Endothelial cell of umbilical vein (primary cell): Measurements from ENCODE around the gene TEX9. TPM values are rescaled to one million over a fixed set of nuclear protein-coding genes. Genes with fewer than 3 reads are reported as not detected.

ENCODE experiments used
- BruUV-seq: library from RNA; stranded (reverse); fragments of 400-500 nt; replicated peaks from 2 replicates; lab custom pipeline; 2021; lab: Mats Ljungman, UMichigan
- CTCF ChIA-PET: fragments of 300-600, 350-600 bp; sonication (Branson Sonifier 250); formaldehyde crosslinking; loops from one replicate; lab custom pipeline; 2021; ENCODE audit warnings: antibody characterized with exemption, inconsistent platforms; lab: Charles Lee
- POLR2A ChIA-PET: fragments of 300-600, 350-600 bp; sonication (Branson Sonifier 250); formaldehyde crosslinking; loops from one replicate; lab custom pipeline; 2021; ENCODE audit warnings: antibody characterized with exemption, inconsistent platforms; lab: Charles Lee
- DNase-seq: peaks from one replicate; pipeline ENCODE4 v3.0.0-alpha.2; 2011; ENCODE audit warnings: low read depth, low spot score
- FAIRE-seq: peaks from 2 replicates; lab custom pipeline; 2011; peaks lifted over from hg19 to GRCh38; lab: Jason Lieb, UNC
- H2AFZ ChIP-seq: 2 replicates; pipeline ENCODE4 v1.6.0; 2012; ENCODE audit warnings: low read depth, low read length, control low read depth, inconsistent platforms
- H3K27ac ChIP-seq: 2 replicates; pipeline ENCODE4 v1.5.1; 2011; ENCODE audit warnings: low read depth, mild to moderate bottlenecking, control low read depth, low read length, moderate library complexity; ENCODE audit not compliant: insufficient read depth
- H3K27me3 ChIP-seq, 2 experiments: 2 replicates each; pipeline versions ENCODE4 v1.6.0 to v1.6.1; 2011; ENCODE audit warnings: low read length in 2 of 2, mixed read lengths in 1 of 2; ENCODE audit not compliant: control insufficient read depth in 2 of 2, insufficient read depth in 2 of 2
- H3K36me3 ChIP-seq, 2 experiments: 2 replicates in 1 of 2; 3 replicates in 1 of 2; pipeline ENCODE4 v1.5.1; 2011; ENCODE audit warnings: low read length in 2 of 2, mild to moderate bottlenecking in 1 of 2, moderate library complexity in 1 of 2; ENCODE audit not compliant: control insufficient read depth in 2 of 2, insufficient read depth in 2 of 2; ENCODE audit errors: extremely low read depth in 1 of 2
- H3K4me1 ChIP-seq: 3 replicates; pipeline ENCODE4 v1.5.1; 2011; ENCODE audit warnings: mild to moderate bottlenecking, low read length; ENCODE audit not compliant: control insufficient read depth, insufficient read depth; ENCODE audit errors: extremely low read depth
- H3K4me2 ChIP-seq: 2 replicates; pipeline ENCODE4 v1.6.1; 2011; ENCODE audit warnings: low read length, control low read depth, mixed read lengths; ENCODE audit not compliant: insufficient read depth
- H3K4me3 ChIP-seq, 3 experiments: fragments of 200-600 bp in 1 of 3; sonication (generic), shearing (Covaris generic) in 1 of 3; replicated peaks in 1 of 3; 2 replicates each; pipeline ENCODE4 v1.5.1; 2011 to 2016; ENCODE audit warnings: control low read depth in 3 of 3, low read length in 3 of 3, mild to moderate bottlenecking in 2 of 3, inconsistent platforms in 1 of 3, low read depth in 1 of 3, moderate library complexity in 1 of 3; ENCODE audit not compliant: insufficient read depth in 1 of 3
- H3K79me2 ChIP-seq: 2 replicates; pipeline ENCODE4 v1.6.0; 2012; ENCODE audit warnings: low read length, inconsistent platforms; ENCODE audit not compliant: control insufficient read depth, insufficient read depth
- H3K9ac ChIP-seq: replicated peaks from 2 replicates; pipeline ENCODE3; 2011; ENCODE audit warnings: low read length, control low read depth; ENCODE audit not compliant: insufficient read depth; ENCODE audit errors: extremely low read depth
- H3K9me1 ChIP-seq: replicated peaks from 3 replicates; pipeline ENCODE4 v1.6.0; 2011; ENCODE audit warnings: mild to moderate bottlenecking, low read length; ENCODE audit not compliant: control insufficient read depth, insufficient read depth; ENCODE audit errors: extremely low read depth
- H3K9me3 ChIP-seq: replicated peaks from 2 replicates; pipeline ENCODE4 v1.5.1; 2012; ENCODE audit warnings: low read length, inconsistent platforms; ENCODE audit not compliant: control insufficient read depth, insufficient read depth
- H4K20me1 ChIP-seq: replicated peaks from 2 replicates; pipeline ENCODE3; 2011; ENCODE audit warnings: mild to moderate bottlenecking, low read length; ENCODE audit not compliant: control insufficient read depth, insufficient read depth; ENCODE audit errors: extremely low read depth
- CTCF ChIP-seq, 2 donors: IDR thresholded peaks; 1 replicate in 1 of 2; 2 replicates in 1 of 2; pipeline ENCODE4 v1.5.1; 2011; ENCODE audit warnings: low read length in 2 of 2, mild to moderate bottlenecking in 2 of 2, moderate library complexity in 2 of 2, control low read depth in 1 of 2, inconsistent platforms in 1 of 2, low read depth in 1 of 2; ENCODE audit not compliant: insufficient read depth in 1 of 2; ENCODE audit errors: extremely low read depth in 1 of 2
- EZH2 ChIP-seq: IDR thresholded peaks from 2 replicates; pipeline ENCODE4 v1.6.1; 2012; ENCODE audit warnings: borderline replicate concordance, low read depth, mild to moderate bottlenecking, moderate library complexity, low read length, inconsistent platforms; ENCODE audit not compliant: severe bottlenecking
- FOS ChIP-seq: IDR thresholded peaks from 2 replicates; pipeline ENCODE4 v1.6.1; 2011; ENCODE audit warnings: mild to moderate bottlenecking, low read length, moderate library complexity, borderline replicate concordance; ENCODE audit not compliant: insufficient read depth
- GATA2 ChIP-seq: IDR thresholded peaks from 2 replicates; pipeline ENCODE4 v1.7.0; 2011; ENCODE audit warnings: low read depth, mild to moderate bottlenecking, moderate library complexity, mixed read lengths, low read length; ENCODE audit not compliant: insufficient read length, insufficient read depth
- JUN ChIP-seq: IDR thresholded peaks from 2 replicates; pipeline ENCODE4 v1.6.1; 2011; ENCODE audit warnings: borderline replicate concordance, low read depth; ENCODE audit not compliant: insufficient read length, insufficient read depth
- MAX ChIP-seq: IDR thresholded peaks from 2 replicates; pipeline ENCODE4 v1.6.1; 2011; ENCODE audit not compliant: insufficient read depth, insufficient read length
- MYC ChIP-seq: IDR thresholded peaks from one replicate; pipeline ENCODE4 v1.6.1; 2011; ENCODE audit warnings: mild to moderate bottlenecking, low read depth, low read length
- POLR2A ChIP-seq: IDR thresholded peaks from 2 replicates; pipeline ENCODE4 v1.6.1; 2012; ENCODE audit warnings: low read depth, mild to moderate bottlenecking, control low read depth, low read length
- POLR2AphosphoS5 ChIP-seq: IDR thresholded peaks from 2 replicates; pipeline ENCODE4 v1.6.1; 2012; ENCODE audit warnings: low read depth, mild to moderate bottlenecking, control low read depth, low read length, moderate library complexity; ENCODE audit not compliant: insufficient read depth
- dilution Hi-C: fragments of 300-500 bp; cut with MboI; formaldehyde crosslinking; loops from one replicate; pipeline ENCODE4 v1.15.0; 2019; ENCODE audit warnings: low sequenced_read_pairs; ENCODE audit not compliant: extremely low pct_ligation_motif_present
- intact Hi-C: fragments of 100-400 bp; cut with micrococcal nuclease; formaldehyde crosslinking; loops from one replicate; pipeline ENCODE4 v1.10.0; 2022
- polyA plus RNA-seq, 4 experiments: library from polyadenylated mRNA; depleted of rRNA in 3 of 4; stranded (reverse) in 3 of 4; unstranded in 1 of 4; fragments of >200 nt; gene quantifications; 2 replicates each; pipeline versions ENCODE4 v1.2.1 to v1.2.3, GENCODE V29; 2011 to 2012; ENCODE audit warnings: missing spikeins in 1 of 4
- total RNA-seq: library from RNA; stranded (reverse); gene quantifications from 2 replicates; pipeline ENCODE4 v1.2.3, GENCODE V29; 2021

Gene TEX9
- total and polyA plus RNA-seq, 2 donors (not counting 3 experiments of a cell fraction or from before 2014, with no cell fraction given): 0.33 to 1.7 TPM

GRCh38 chr15:56464893-56465520 lies 99.8 kb downstream of the TEX9 start, which contains the start of gene MNS1:
Gene MNS1, minus strand, starts transcription at chr15:56465137. Its CDS starts 165 bp downstream, at chr15:56464972.
- H3K9ac ChIP-seq: peak within 1 kb of the TSS; percentile 70
- CTCF ChIA-PET: interaction anchor here (0.6 to 1.1 kb wide), 4 partner anchors 10 to 649 kb away, joined by 3 to 7 read pairs (median 4); no protein-coding TSS in a partner anchor
- BruUV-seq: no TSS peak

GRCh38 chr15:56467616-56468015 lies 102.4 kb downstream of the TEX9 start:
- FAIRE-seq (no peak), DNase-seq (no peak)
- H3K9me3 ChIP-seq: no peaks in the 10 kb centered on the region
- ChIA-PET CTCF (no interaction called here), POLR2A (no interaction called here)
- no peaks in the 10 kb centered on the region for H3K36me3 ChIP-seq
- no peak overlapping the region for H3K9ac ChIP-seq
- TF ChIP-seq CTCF (IDR thresholded peaks at IDR 0.05; ENCODE audit: extremely low read depth in 1 of 2, insufficient read depth in 1 of 2, low read depth in 1 of 2, low read length in 2 of 2) (no peak), JUN (no peak), MYC (no peak), POLR2AphosphoS5 (no peak), GATA2 (no peak), MAX (no peak), FOS (no peak), POLR2A (no peak), EZH2 (no peak)
- no peaks in the 10 kb centered on the region for H4K20me1 ChIP-seq
- no peak overlapping the region for H3K4me2 ChIP-seq
- H3K4me1 ChIP-seq: peaks cover 3% of the 10 kb centered on the region
- H3K79me2 ChIP-seq: no peaks in the 10 kb centered on the region
- H3K27me3 ChIP-seq: peaks cover 8 to 22% of the 10 kb centered on the region in 2 experiments
- dilution Hi-C loops: no loop called here
- no peaks in the 10 kb centered on the region for H3K9me1 ChIP-seq
- intact Hi-C loops: no loop called here
- no peak overlapping the region for H3K4me3 ChIP-seq
- no peak overlapping the region for H2AFZ ChIP-seq
- no TSS peak for BruUV-seq
- no peak overlapping the region for H3K27ac ChIP-seq

More at GRCh38 chr15:56464893-56465520, 99.8 kb downstream of the TEX9 start, which contains the start of gene MNS1:
- Histone ChIP-seq H3K27ac (no peak within 1 kb of the TSS), H4K20me1 (no peaks in the 10 kb centered on the region), H3K27me3 (peaks cover 2 to 10% of the 10 kb centered on the region in 2 experiments), H3K36me3 (no peaks in the 10 kb centered on the region), H3K4me2 (peak within 1 kb of the TSS; percentile 94), H2AFZ (peak within 1 kb of the TSS; percentile 42), H3K4me3 (peak within 1 kb of the TSS; percentile 41 to 77 (median 64)), H3K9me1 (no peaks in the 10 kb centered on the region), H3K79me2 (no peaks in the 10 kb centered on the region), H3K9me3 (no peaks in the 10 kb centered on the region), H3K4me1 (peaks cover 3% of the 10 kb centered on the region)
- DNase-seq (peak; percentile 98), FAIRE-seq (peak; percentile 91)
- dilution Hi-C loops (no loop called here), intact Hi-C loops (no loop called here)
- TF ChIP-seq MAX (peak; percentile 25), POLR2AphosphoS5 (no peak)
- POLR2A ChIA-PET: no interaction called here
